PC-3 (cell line): ENCODE data around the gene PRSS50. TPM values are rescaled to one million over a fixed set of nuclear protein-coding genes. Genes with fewer than 3 reads are reported as not detected.

ENCODE experiments used
- ATAC-seq: fragments of 200-7000 bp; cut with Tn5 transposase; 2 replicates; pipeline ENCODE4 v1.9.1; 2020; ENCODE audit warnings: mild to moderate bottlenecking, moderate library complexity
- BruUV-seq: library from RNA; stranded (reverse); fragments of 400-500 nt; replicated peaks from 2 replicates; lab custom pipeline; 2021; lab: Mats Ljungman, UMichigan
- CTCF ChIA-PET: fragments of 300-600 bp; sonication (Branson Sonifier 250); formaldehyde crosslinking; loops from one replicate; lab custom pipeline; 2022; ENCODE audit warnings: antibody characterized with exemption; lab: Charles Lee
- POLR2A ChIA-PET: fragments of 300-600 bp; sonication (Branson Sonifier 250); formaldehyde crosslinking; loops from one replicate; lab custom pipeline; 2022; ENCODE audit warnings: antibody characterized with exemption; ENCODE audit not compliant: unreplicated experiment; lab: Charles Lee
- DNase-seq: peaks from one replicate; pipeline ENCODE4 v3.0.0-alpha.2; 2015
- H2AFZ ChIP-seq: fragments of 300-600 bp; sonication (generic); 2 replicates; pipeline ENCODE4 v1.6.0; 2016; ENCODE audit warnings: antibody characterized with exemption, low read length
- H3F3A ChIP-seq: fragments of 300-600 bp; sonication (generic); one replicate; pipeline ENCODE4 v1.6.0; 2017; ENCODE audit warnings: antibody characterized with exemption, low read length, control low read depth, mild to moderate bottlenecking; ENCODE audit not compliant: unreplicated experiment
- H3K27ac ChIP-seq: fragments of 300-600 bp; sonication (generic); 2 replicates; pipeline ENCODE4 v1.5.1; 2016; ENCODE audit warnings: mild to moderate bottlenecking, low read length
- H3K27me3 ChIP-seq: fragments of 300-600 bp; sonication (generic); 2 replicates; pipeline ENCODE4 v1.6.1; 2016; ENCODE audit warnings: low read length, mixed read lengths
- H3K36me3 ChIP-seq: fragments of 300-600 bp; sonication (generic); 2 replicates; pipeline ENCODE4 v1.6.1; 2016; ENCODE audit warnings: low read depth, mixed run types, low read length, mixed read lengths
- H3K4me1 ChIP-seq: fragments of 300-600 bp; sonication (generic); 2 replicates; pipeline ENCODE4 v1.5.1; 2016; ENCODE audit warnings: low read length; ENCODE audit not compliant: insufficient read depth
- H3K4me2 ChIP-seq: fragments of 300-600 bp; sonication (generic); 2 replicates; pipeline ENCODE4 v1.6.0; 2016; ENCODE audit warnings: low read length
- H3K4me3 ChIP-seq: fragments of 300-600 bp; sonication (generic); 2 replicates; pipeline ENCODE4 v1.5.1; 2016; ENCODE audit warnings: mild to moderate bottlenecking, low read length, mixed read lengths
- H3K79me2 ChIP-seq: fragments of 300-600 bp; sonication (generic); 2 replicates; pipeline ENCODE4 v1.6.1; 2017; ENCODE audit warnings: low read length, mixed read lengths
- H3K9ac ChIP-seq: fragments of 300-600 bp; sonication (generic); 2 replicates; pipeline ENCODE4 v1.6.0; 2016; ENCODE audit warnings: mild to moderate bottlenecking, low read length
- H3K9me2 ChIP-seq: fragments of 300-600 bp; sonication (generic); replicated peaks from 2 replicates; pipeline ENCODE4 v1.6.1; 2016; ENCODE audit warnings: mixed run types, low read length, mixed read lengths
- H3K9me3 ChIP-seq: fragments of 300-600 bp; sonication (generic); 2 replicates; pipeline ENCODE4 v1.6.1; 2016; ENCODE audit warnings: low read length, mixed read lengths
- H4K20me1 ChIP-seq: fragments of 300-600 bp; sonication (generic); 2 replicates; pipeline ENCODE4 v1.6.1; 2016; ENCODE audit warnings: low read length, mixed read lengths
- EZH2 ChIP-seq: fragments of 300-600 bp; sonication (generic); IDR thresholded peaks from one replicate; pipeline ENCODE4 v1.6.1; 2017; ENCODE audit warnings: antibody characterized with exemption, mild to moderate bottlenecking, low read length; ENCODE audit not compliant: unreplicated experiment
- EZH2phosphoT487 ChIP-seq: fragments of 300-600 bp; sonication (generic); IDR thresholded peaks from 2 replicates; pipeline ENCODE4 v1.6.1; 2018; ENCODE audit warnings: mild to moderate bottlenecking, antibody characterized with exemption, low read length, borderline replicate concordance
- intact Hi-C: fragments of 100-400 bp; cut with micrococcal nuclease; formaldehyde crosslinking; loops from 2 replicates; pipeline ENCODE4 v1.9.0; 2023
- total RNA-seq: library from RNA; depleted of rRNA; stranded (reverse); fragments of >200 nt; gene quantifications from 2 replicates; pipeline ENCODE4 v1.2.3, GENCODE V29; 2014
- TF ChIP-seq, protein P1 (sequence below): fragments of 300-600 bp; sonication (generic); conservative IDR thresholded peaks from 2 replicates; pipeline ENCODE4 v1.5.1; 2017; ENCODE audit warnings: antibody characterized with exemption, low read depth, mild to moderate bottlenecking, low read length

PRSS50 gene
- total RNA-seq, 1 experiment from 2014 or later, result not detected

DNA sequence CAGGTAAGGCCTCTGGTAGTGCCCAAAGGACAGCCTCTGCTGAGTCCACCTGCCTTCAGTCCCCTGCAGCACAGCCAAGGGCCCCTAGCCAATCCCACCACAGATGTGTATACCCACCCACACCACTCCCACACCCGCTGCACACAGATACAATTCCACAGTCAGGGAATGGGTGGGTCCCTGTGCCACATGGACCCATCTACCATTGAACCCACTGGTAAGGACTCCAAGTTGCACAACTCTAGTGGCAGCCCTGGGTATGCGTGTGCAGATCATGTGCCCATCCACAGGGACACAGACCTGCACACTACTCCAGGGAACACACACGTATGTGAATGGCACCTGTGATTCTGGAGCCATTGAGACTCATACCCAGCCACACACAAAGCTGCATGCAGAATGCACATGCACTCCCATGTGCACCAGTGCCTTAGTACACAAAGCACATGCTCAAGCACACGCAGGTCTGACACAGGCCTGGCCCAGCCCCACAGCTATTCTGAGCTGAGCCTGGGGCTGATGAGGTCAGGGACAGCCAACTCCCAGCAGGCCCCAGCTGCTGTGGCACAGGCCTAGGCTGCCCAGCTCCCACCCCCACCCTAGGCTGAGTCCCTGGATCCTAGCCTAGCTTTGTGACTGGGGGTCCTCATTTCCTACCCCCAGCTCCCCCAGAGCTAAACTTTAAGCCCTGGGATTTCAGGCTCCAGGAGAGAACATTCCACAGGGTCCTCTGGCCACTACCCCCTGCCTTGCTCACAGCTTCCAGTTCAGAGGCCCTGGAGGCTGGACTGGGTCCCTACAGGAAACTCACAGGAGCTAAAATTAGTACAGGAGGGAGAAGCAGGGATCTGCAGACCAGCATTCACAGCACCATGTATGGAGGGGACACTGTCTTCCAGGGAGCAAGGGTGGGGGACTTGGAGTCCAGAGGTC lies 21.4 kb downstream of the PRSS50 start:
- CTCF ChIA-PET, result no interaction called here
- Histone ChIP-seq H3K9me2 (no peaks in the 10 kb centered on the region), H3F3A (no peaks in the 10 kb centered on the region), H3K9me3 (no peaks in the 10 kb centered on the region), H3K9ac (no peak overlapping the region), H3K4me1 (peaks cover 24% of the 10 kb centered on the region), H3K4me3 (no peak overlapping the region), H2AFZ (no peak overlapping the region), H3K79me2 (peaks cover 8% of the 10 kb centered on the region), H3K4me2 (no peak overlapping the region), H3K27ac (no peak overlapping the region), H3K27me3 (no peaks in the 10 kb centered on the region), H4K20me1 (no peaks in the 10 kb centered on the region), H3K36me3 (no peaks in the 10 kb centered on the region)
- no peak for TF ChIP-seq EZH2phosphoT487
- POLR2A ChIA-PET, result no interaction called here
- ATAC-seq (no peak), DNase-seq (no peak)
- no TSS peak for BruUV-seq
- intact Hi-C loops, result no loop called here

DNA sequence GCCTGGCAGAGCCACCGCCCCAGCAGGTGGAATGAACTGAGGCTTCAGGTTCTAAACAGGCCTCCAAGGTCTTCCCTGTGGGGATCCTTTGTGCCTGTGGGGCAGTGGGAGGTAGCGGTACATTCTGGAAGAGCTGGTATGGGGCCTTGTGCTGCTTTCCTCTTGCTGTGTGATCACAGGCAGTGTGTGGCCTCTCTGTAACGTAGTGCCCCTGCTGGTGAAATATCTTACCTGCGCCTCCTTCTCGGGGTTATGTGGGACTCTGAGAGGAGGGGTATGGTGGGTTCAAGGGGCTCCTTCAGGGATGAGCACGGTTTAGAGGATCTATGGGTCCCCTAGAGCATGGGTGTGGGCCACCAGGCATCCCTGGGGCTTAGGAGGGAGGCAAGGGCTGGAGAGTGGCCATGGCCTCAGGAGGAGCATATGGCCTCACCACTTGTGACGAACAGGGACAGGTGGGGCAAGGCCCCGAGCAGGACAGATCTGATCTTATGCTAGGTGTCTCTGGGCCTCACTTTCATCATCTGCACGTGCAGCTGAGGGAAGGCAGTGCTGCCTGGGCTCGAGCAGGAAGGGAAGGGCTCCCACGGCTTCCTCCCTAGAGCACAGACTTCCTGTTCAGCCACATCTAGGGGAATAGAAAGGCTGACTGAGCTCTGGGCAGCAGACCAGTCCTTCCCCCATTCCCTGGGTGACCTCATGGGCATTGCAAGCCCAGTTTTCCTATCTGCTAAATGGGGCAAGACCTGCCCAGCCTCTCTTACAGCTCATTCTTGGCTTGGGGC lies 22.3 kb downstream of the PRSS50 start:
- H3K27me3 ChIP-seq, result no peaks in the 10 kb centered on the region
- no peak overlapping the region for H2AFZ ChIP-seq
- no peaks in the 10 kb centered on the region for H3F3A ChIP-seq
- intact Hi-C loops, result no loop called here
- POLR2A ChIA-PET, result no interaction called here
- no peaks in the 10 kb centered on the region for H3K9me3 ChIP-seq
- no peaks in the 10 kb centered on the region for H3K36me3 ChIP-seq
- CTCF ChIA-PET, result no interaction called here
- TF ChIP-seq EZH2phosphoT487, result no peak
- TF ChIP-seq EZH2, result no peak
- TF ChIP-seq, protein P1, sequence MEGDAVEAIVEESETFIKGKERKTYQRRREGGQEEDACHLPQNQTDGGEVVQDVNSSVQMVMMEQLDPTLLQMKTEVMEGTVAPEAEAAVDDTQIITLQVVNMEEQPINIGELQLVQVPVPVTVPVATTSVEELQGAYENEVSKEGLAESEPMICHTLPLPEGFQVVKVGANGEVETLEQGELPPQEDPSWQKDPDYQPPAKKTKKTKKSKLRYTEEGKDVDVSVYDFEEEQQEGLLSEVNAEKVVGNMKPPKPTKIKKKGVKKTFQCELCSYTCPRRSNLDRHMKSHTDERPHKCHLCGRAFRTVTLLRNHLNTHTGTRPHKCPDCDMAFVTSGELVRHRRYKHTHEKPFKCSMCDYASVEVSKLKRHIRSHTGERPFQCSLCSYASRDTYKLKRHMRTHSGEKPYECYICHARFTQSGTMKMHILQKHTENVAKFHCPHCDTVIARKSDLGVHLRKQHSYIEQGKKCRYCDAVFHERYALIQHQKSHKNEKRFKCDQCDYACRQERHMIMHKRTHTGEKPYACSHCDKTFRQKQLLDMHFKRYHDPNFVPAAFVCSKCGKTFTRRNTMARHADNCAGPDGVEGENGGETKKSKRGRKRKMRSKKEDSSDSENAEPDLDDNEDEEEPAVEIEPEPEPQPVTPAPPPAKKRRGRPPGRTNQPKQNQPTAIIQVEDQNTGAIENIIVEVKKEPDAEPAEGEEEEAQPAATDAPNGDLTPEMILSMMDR, result peak; percentile 67
- DNase-seq (peak; percentile 42), ATAC-seq (no peak)
- H3K9me2 ChIP-seq, result no peaks in the 10 kb centered on the region
- no peaks in the 10 kb centered on the region for H4K20me1 ChIP-seq
- H3K4me1 ChIP-seq, result peaks cover 33% of the 10 kb centered on the region
- H3K4me2 ChIP-seq, result no peak overlapping the region
- no peak overlapping the region for H3K9ac ChIP-seq
- no peak overlapping the region for H3K4me3 ChIP-seq
- H3K79me2 ChIP-seq, result peaks cover 8% of the 10 kb centered on the region
- no TSS peak for BruUV-seq
- H3K27ac ChIP-seq, result no peak overlapping the region

DNA sequence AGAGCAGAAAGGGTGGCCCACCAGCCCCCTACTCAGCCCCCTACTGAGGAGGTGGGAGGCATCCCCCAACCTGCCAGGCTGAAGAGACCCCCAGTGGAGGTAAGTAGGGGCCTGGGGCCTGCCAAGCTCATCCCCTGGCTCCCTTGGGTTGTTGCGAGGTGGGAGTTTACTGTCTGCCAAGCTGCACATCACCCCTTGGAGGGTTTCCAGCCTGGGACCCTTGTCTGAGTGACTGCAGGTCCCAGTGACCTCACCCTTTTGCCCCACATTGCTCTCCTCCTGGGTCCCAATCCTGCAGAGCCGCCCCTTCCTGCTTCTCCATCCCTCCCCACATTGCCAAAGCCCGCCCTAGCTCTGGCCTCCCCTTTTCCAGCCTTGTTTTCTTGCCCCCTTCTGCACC lies 23.1 kb downstream of the PRSS50 start:
- no peak for TF ChIP-seq EZH2
- TF ChIP-seq EZH2phosphoT487, result no peak
- TF ChIP-seq, protein P1, result no peak
- Histone ChIP-seq H3K4me2 (no peak overlapping the region), H3K4me1 (peaks cover 33% of the 10 kb centered on the region), H2AFZ (no peak overlapping the region), H3K4me3 (no peak overlapping the region), H3K27me3 (no peaks in the 10 kb centered on the region), H3K36me3 (no peaks in the 10 kb centered on the region), H3K9me3 (no peaks in the 10 kb centered on the region), H4K20me1 (no peaks in the 10 kb centered on the region), H3F3A (no peaks in the 10 kb centered on the region), H3K9me2 (no peaks in the 10 kb centered on the region), H3K27ac (no peak overlapping the region), H3K9ac (no peak overlapping the region), H3K79me2 (peaks cover 8% of the 10 kb centered on the region)
- no TSS peak for BruUV-seq
- ChIA-PET POLR2A (no interaction called here), CTCF (no interaction called here)
- ATAC-seq (no peak), DNase-seq (no peak)
- intact Hi-C loops, result loop anchor here (5.0 kb wide), 1 partner anchor 287 kb away; the partner anchor contains the start of genes CCR5AS and CCRL2
